GM12878 (cell line): Measurements from ENCODE around the gene DDX5.

ENCODE experiments used
- CTCF ChIP-seq, 3 experiments: IDR thresholded peaks in 2 of 3; conservative IDR thresholded peaks in 1 of 3; 2 replicates each; pipeline ENCODE4 v1.5.1; 2011; ENCODE audit warnings: low read depth in 3 of 3, low read length in 3 of 3, mild to moderate bottlenecking in 3 of 3, control low read depth in 2 of 3, moderate library complexity in 2 of 3, inconsistent platforms in 1 of 3, mixed read lengths in 1 of 3; ENCODE audit not compliant: control insufficient read depth in 2 of 3, insufficient read depth in 1 of 3; ENCODE audit errors: extremely low read depth in 1 of 3
- EGR1 ChIP-seq, 2 experiments: IDR thresholded peaks; 1 replicate in 1 of 2; 2 replicates in 1 of 2; pipeline ENCODE4 v1.6.1; 2011 to 2012; ENCODE audit warnings: low read depth in 2 of 2, low read length in 2 of 2, borderline replicate concordance in 1 of 2, mild to moderate bottlenecking in 1 of 2, moderate library complexity in 1 of 2
- EP300 ChIP-seq, 2 experiments: fragments of 150-350 bp in 1 of 2; IDR thresholded peaks; 2 replicates each; pipeline ENCODE4 v1.6.1; 2011 to 2012; ENCODE audit warnings: low read depth in 2 of 2, low read length in 2 of 2, borderline replicate concordance in 1 of 2, improper control_type of control experiment in 1 of 2, inconsistent platforms in 1 of 2; ENCODE audit not compliant: control insufficient read depth in 1 of 2
- HDAC6 ChIP-seq: fragments of 200-600 bp; sonication (generic); IDR thresholded peaks from one replicate; pipeline ENCODE4 v1.8.0; 2017; ENCODE audit warnings: antibody characterized with exemption; ENCODE audit not compliant: unreplicated experiment
- MYB ChIP-seq: fragments of 150-350 bp; IDR thresholded peaks from 2 replicates; pipeline ENCODE4 v1.6.1; 2014; ENCODE audit warnings: mild to moderate bottlenecking, low read depth, low read length, borderline replicate concordance
- TCF3 ChIP-seq: IDR thresholded peaks from 2 replicates; pipeline ENCODE4 v1.6.1; 2012; ENCODE audit warnings: low read depth, mild to moderate bottlenecking, low read length, borderline replicate concordance; ENCODE audit not compliant: insufficient read depth

GRCh38 chr17:64504769-64505339, 1.2 kb downstream of the DDX5 start:
- TF ChIP-seq HDAC6 (no peak), TCF3 (no peak), EGR1 (IDR thresholded peaks at IDR 0.05; ENCODE audit: borderline replicate concordance in 1 of 2, low read depth in 2 of 2, low read length in 2 of 2) (no peak), EP300 (IDR thresholded peaks at IDR 0.05; ENCODE audit: borderline replicate concordance in 1 of 2, control insufficient read depth in 1 of 2, low read depth in 2 of 2, low read length in 2 of 2) (no peak), MYB (no peak), CTCF (IDR thresholded peaks at IDR 0.05 in 2 of 3, conservative IDR thresholded peaks at IDR 0.05 in 1 of 3; ENCODE audit: control insufficient read depth in 2 of 3, extremely low read depth in 1 of 3, insufficient read depth in 1 of 3, low read depth in 3 of 3, low read length in 3 of 3) (no peak)
